Thyroid gland (tissue), 4 donors: ENCODE results near the gene TOLLIP. TPM values are rescaled to one million over a fixed set of nuclear protein-coding genes. Genes with fewer than 3 reads are reported as not detected.
"Not testable (repeated sequence)": the region's sequence is repeated elsewhere in the genome, so short reads cannot be mapped to it uniquely, and the experiment has no call there.

ENCODE experiments used
- DNase-seq, 2 donors: peaks; one replicate each; pipeline ENCODE4 v3.0.0-alpha.2; 2019
- H3K27ac ChIP-seq, 3 donors: fragments of 200-600 bp; sonication (generic); 1 replicate in 2 of 3; 2 replicates in 1 of 3; pipeline ENCODE4 v1.5.1; 2016 to 2019; ENCODE audit warnings: mild to moderate bottlenecking in 1 of 3, moderate library complexity in 1 of 3
- H3K27me3 ChIP-seq: fragments of 200-600 bp; sonication (generic); one replicate; pipeline ENCODE4 v1.5.1; 2019
- H3K36me3 ChIP-seq, 2 donors: fragments of 200-600 bp; sonication (generic); one replicate each; pipeline ENCODE4 v1.5.1; 2016 to 2019
- H3K4me1 ChIP-seq, 2 donors: fragments of 200-600 bp; sonication (generic); one replicate each; pipeline ENCODE4 v1.5.1; 2017 to 2019
- H3K4me3 ChIP-seq, 3 donors: fragments of 200-600 bp; sonication (generic); replicated peaks in 1 of 3; 1 replicate in 2 of 3; 2 replicates in 1 of 3; pipeline ENCODE4 v1.5.1; 2016; ENCODE audit warnings: mild to moderate bottlenecking in 1 of 3
- H3K9me3 ChIP-seq: fragments of 200-600 bp; sonication (generic); one replicate; pipeline ENCODE4 v1.5.1; 2017
- POLR2A ChIP-seq, 2 donors: fragments of 450-650 bp; IDR thresholded peaks; one replicate each; pipeline ENCODE4 v1.6.1; 2017; ENCODE audit warnings: antibody characterized with exemption in 2 of 2, mild to moderate bottlenecking in 2 of 2, moderate library complexity in 1 of 2
- WGBS, 2 donors: methylation state at CpG; one replicate each; pipeline ENCODE4 v1.1.5; 2017; 5-methylcytosine and 5-hydroxymethylcytosine counted together
- intact Hi-C: fragments of 100-400 bp; cut with DNase I; formaldehyde crosslinking; loops from one replicate; pipeline ENCODE4 v1.15.1; 2023
- total RNA-seq, 4 donors: library from RNA; depleted of rRNA; stranded (reverse); fragments of >200 nt; gene quantifications; one replicate each; pipeline ENCODE4 v1.2.3, GENCODE V29; 2016
- TF ChIP-seq, protein P1 (sequence below), 6 experiments: fragments of 200-600 bp in 3 of 6; fragments of 450-650 bp in 3 of 6; sonication (generic) in 3 of 6; IDR thresholded peaks; one replicate each; pipeline ENCODE4 v1.5.1; 2016 to 2019; ENCODE audit warnings: antibody characterized with exemption in 6 of 6, mild to moderate bottlenecking in 2 of 6, inconsistent platforms in 1 of 6, moderate library complexity in 1 of 6

The TOLLIP gene
- total RNA-seq, 4 donors from 2014 or later, result 37.1 to 74.4 (median 65.7) TPM

DNA sequence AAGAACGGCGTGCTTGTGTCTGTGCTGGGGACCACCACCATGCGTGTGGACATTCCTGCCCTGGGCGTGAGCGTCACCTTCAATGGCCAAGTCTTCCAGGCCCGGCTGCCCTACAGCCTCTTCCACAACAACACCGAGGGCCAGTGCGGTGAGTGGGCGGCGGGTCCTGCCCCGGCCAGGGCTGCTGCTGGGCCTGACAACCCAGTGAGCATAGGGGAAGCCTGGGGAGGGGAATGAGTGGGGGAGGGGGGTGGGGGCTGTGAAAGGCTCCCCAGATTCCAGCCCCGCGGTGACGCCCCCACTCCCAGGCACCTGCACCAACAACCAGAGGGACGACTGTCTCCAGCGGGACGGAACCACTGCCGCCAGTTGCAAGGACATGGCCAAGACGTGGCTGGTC is 54.7 kb downstream of the TOLLIP start:
- Histone ChIP-seq H3K27ac (no peak overlapping the region), H3K4me3 (no peak overlapping the region), H3K27me3 (no peaks in the 10 kb centered on the region), H3K4me1 (no peaks in the 10 kb centered on the region), H3K9me3 (no peaks in the 10 kb centered on the region), H3K36me3 (no peaks in the 10 kb centered on the region)
- DNase-seq, result no peak
- WGBS, 2 donors, result 83 to 90% methylated on average over 5 to 12 of the region's 19 CpGs
- intact Hi-C loops, result no loop called here
- no peak for TF ChIP-seq POLR2A (IDR thresholded peaks at IDR 0.05)
- TF ChIP-seq, protein P1, sequence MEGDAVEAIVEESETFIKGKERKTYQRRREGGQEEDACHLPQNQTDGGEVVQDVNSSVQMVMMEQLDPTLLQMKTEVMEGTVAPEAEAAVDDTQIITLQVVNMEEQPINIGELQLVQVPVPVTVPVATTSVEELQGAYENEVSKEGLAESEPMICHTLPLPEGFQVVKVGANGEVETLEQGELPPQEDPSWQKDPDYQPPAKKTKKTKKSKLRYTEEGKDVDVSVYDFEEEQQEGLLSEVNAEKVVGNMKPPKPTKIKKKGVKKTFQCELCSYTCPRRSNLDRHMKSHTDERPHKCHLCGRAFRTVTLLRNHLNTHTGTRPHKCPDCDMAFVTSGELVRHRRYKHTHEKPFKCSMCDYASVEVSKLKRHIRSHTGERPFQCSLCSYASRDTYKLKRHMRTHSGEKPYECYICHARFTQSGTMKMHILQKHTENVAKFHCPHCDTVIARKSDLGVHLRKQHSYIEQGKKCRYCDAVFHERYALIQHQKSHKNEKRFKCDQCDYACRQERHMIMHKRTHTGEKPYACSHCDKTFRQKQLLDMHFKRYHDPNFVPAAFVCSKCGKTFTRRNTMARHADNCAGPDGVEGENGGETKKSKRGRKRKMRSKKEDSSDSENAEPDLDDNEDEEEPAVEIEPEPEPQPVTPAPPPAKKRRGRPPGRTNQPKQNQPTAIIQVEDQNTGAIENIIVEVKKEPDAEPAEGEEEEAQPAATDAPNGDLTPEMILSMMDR (IDR thresholded peaks at IDR 0.05), result no peak

DNA sequence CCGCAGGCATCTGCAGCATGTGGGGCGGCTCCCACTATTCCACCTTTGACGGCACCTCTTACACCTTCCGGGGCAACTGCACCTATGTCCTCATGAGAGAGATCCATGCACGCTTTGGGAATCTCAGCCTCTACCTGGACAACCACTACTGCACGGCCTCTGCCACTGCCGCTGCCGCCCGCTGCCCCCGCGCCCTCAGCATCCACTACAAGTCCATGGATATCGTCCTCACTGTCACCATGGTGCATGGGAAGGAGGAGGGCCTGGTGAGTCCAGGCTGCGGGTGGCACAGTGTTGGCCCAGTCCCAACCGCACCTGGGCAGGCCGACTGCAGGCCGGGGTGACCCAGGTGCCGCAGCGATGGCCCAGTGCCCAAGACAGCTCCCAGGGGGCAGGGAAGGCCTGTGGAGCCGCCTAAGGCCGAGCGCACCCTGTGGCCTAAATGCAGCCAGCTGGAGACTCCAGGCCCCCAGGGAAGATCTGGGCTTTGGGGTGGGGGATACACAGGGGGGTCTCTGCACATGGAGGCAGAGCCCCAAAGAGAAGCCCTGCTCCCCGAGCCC is 55.3 kb downstream of the TOLLIP start:
- H3K27me3 ChIP-seq, result no peaks in the 10 kb centered on the region
- no peak overlapping the region for H3K4me3 ChIP-seq
- no peaks in the 10 kb centered on the region for H3K36me3 ChIP-seq
- TF ChIP-seq POLR2A (IDR thresholded peaks at IDR 0.05), result no peak
- TF ChIP-seq, protein P1 (IDR thresholded peaks at IDR 0.05), result no peak
- H3K9me3 ChIP-seq, result no peaks in the 10 kb centered on the region
- WGBS, 2 donors, result 88 to 93% methylated on average over 20 to 21 of the region's 22 CpGs
- no peak for DNase-seq
- H3K27ac ChIP-seq, result no peak overlapping the region
- intact Hi-C loops, result no loop called here
- H3K4me1 ChIP-seq, result no peaks in the 10 kb centered on the region

DNA sequence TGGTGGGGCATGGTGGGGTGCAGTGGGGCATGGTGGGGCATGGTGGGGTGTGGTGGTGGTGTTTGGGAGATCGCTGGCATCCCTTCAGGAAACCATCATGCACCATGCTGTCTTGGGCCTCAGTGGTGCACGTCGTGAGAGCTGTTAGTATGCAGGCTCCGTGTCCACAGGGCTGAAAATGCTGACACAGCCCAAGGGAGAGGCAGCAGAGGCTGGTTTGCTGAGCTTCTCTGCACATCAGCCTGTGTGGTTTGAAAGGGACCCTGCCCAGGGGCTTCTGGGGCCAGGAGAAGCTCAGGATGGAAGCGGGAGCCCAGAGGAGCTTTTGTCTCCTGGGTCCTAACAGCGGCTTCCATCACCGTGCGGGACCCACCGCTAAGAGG is 56.3 kb downstream of the TOLLIP start:
- DNase-seq, result no peak
- H3K9me3 ChIP-seq, result no peaks in the 10 kb centered on the region
- TF ChIP-seq POLR2A (IDR thresholded peaks at IDR 0.05), result no peak
- TF ChIP-seq, protein P1 (IDR thresholded peaks at IDR 0.05), result no peak
- intact Hi-C loops, result no loop called here
- H3K36me3 ChIP-seq, result no peaks in the 10 kb centered on the region
- no peaks in the 10 kb centered on the region for H3K27me3 ChIP-seq
- no peak overlapping the region for H3K27ac ChIP-seq
- H3K4me3 ChIP-seq, result no peak overlapping the region
- 88 to 94% methylated on average over 8 to 9 of the region's 9 CpGs for WGBS, 2 donors
- H3K4me1 ChIP-seq, result no peaks in the 10 kb centered on the region

DNA sequence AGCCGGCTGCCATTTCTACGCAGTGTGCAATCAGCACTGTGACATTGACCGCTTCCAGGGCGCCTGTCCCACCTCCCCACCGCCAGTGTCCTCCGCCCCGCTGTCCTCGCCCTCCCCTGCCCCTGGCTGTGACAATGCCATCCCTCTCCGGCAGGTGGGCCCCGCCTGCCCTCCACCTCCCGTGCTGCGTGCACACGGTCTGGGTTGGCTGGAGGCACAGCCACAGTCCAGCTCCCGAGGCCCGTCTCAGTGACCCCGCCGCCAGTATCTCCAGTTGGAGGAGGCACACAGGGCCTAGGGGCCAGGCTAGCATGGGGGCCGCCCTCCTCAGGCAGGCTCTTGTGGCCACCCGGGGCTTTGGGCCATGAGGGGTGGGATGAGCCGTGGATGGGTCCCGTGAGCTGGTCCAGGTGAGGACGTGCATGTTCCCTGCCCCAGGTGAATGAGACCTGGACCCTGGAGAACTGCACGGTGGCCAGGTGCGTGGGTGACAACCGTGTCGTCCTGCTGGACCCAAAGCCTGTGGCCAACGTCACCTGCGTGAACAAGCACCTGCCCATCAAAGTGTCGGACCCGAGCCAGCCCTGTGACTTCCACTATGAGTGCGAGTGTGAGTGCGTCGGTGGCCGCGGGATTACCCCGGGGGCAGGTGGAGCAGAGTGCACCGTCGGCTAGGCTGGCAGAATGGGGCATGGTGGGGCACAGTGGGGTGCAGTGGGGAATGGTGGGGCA is 56.9 kb downstream of the TOLLIP start:
- intact Hi-C loops, result no loop called here
- H3K36me3 ChIP-seq, result no peaks in the 10 kb centered on the region
- H3K27me3 ChIP-seq, result no peaks in the 10 kb centered on the region
- TF ChIP-seq, protein P1 (IDR thresholded peaks at IDR 0.05), result no peak
- TF ChIP-seq POLR2A (IDR thresholded peaks at IDR 0.05), result no peak
- no peak overlapping the region for H3K4me3 ChIP-seq
- 93 to 95% methylated on average over 26 to 31 of the region's 38 CpGs for WGBS, 2 donors
- no peak for DNase-seq
- H3K4me1 ChIP-seq, result no peaks in the 10 kb centered on the region
- no peaks in the 10 kb centered on the region for H3K9me3 ChIP-seq
- no peak overlapping the region for H3K27ac ChIP-seq

DNA sequence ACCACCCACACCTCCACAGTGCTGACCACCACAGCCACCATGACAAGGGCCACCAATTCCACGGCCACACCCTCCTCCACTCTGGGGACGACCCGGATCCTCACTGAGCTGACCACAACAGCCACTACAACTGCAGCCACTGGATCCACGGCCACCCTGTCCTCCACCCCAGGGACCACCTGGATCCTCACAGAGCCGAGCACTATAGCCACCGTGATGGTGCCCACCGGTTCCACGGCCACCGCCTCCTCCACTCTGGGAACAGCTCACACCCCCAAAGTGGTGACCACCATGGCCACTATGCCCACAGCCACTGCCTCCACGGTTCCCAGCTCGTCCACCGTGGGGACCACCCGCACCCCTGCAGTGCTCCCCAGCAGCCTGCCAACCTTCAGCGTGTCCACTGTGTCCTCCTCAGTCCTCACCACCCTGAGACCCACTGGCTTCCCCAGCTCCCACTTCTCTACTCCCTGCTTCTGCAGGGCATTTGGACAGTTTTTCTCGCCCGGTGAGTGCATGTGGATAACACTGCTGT is 58.1 kb downstream of the TOLLIP start:
- Histone ChIP-seq H3K4me1 (no peaks in the 10 kb centered on the region), H3K9me3 (no peaks in the 10 kb centered on the region), H3K27me3 (no peaks in the 10 kb centered on the region), H3K4me3 (no peak overlapping the region), H3K36me3 (no peaks in the 10 kb centered on the region), H3K27ac (no peak overlapping the region)
- intact Hi-C loops, result no loop called here
- 94 to 95% methylated on average over 16 of the region's 16 CpGs for WGBS, 2 donors
- DNase-seq, result no peak
- TF ChIP-seq POLR2A (IDR thresholded peaks at IDR 0.05), result no peak
- TF ChIP-seq, protein P1 (IDR thresholded peaks at IDR 0.05), result no peak

DNA sequence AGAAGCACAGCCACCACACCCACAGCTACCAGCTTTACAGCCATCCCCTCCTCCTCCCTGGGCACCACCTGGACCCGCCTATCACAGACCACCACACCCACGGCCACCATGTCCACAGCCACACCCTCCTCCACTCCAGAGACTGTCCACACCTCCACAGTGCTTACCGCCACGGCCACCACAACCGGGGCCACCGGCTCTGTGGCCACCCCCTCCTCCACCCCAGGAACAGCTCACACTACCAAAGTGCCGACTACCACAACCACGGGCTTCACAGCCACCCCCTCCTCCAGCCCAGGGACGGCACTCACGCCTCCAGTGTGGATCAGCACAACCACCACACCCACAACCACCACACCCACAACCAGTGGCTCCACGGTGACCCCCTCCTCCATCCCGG is 59.0 kb downstream of the TOLLIP start:
- H3K36me3 ChIP-seq, H3K4me1 ChIP-seq, DNase-seq, intact Hi-C loops, H3K27ac ChIP-seq, H3K9me3 ChIP-seq, H3K27me3 ChIP-seq, H3K4me3 ChIP-seq: not testable (repeated sequence)
- WGBS, 2 donors, result 80 to 89% methylated on average over 1 to 5 of the region's 12 CpGs

DNA sequence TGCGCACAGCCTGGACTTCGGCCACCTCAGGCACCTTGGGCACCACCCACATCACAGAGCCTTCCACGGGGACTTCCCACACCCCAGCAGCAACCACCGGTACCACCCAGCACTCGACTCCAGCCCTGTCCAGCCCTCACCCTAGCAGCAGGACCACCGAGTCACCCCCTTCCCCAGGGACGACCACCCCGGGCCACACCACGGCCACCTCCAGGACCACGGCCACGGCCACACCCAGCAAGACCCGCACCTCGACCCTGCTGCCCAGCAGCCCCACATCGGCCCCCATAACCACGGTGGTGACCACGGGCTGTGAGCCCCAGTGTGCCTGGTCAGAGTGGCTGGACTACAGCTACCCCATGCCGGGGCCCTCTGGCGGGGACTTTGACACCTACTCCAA is 60.5 kb downstream of the TOLLIP start:
- H3K36me3 ChIP-seq, H3K27ac ChIP-seq, H3K9me3 ChIP-seq, H3K27me3 ChIP-seq, intact Hi-C loops, H3K4me3 ChIP-seq, DNase-seq, H3K4me1 ChIP-seq: not testable (repeated sequence)
- 100% methylated on average over 1 of the region's 18 CpGs; no CpG with 5 or more reads in 1 of the 2 donors for WGBS, 2 donors
